GM21515 (cell line): ENCODE measurements around the gene HADH.
"Not testable (repeated sequence)": the region's sequence is repeated elsewhere in the genome, so short reads cannot be mapped to it uniquely, and the experiment has no call there.

ENCODE experiments used
- ATAC-seq: cut with Tn5 transposase; IDR thresholded peaks from one replicate; pipeline ENCODE4 v1.9.1; 2021; ENCODE audit not compliant: unreplicated experiment

Gene HADH

GRCh38 chr4:107989537-107990386, at the start of gene HADH:
Gene HADH, plus strand, starts transcription at chr4:107989889. Its CDS starts 44 bp downstream, at chr4:107989933.
- peak; percentile 95 for ATAC-seq

GRCh38 chr4:107945809-107946208, 43.9 kb upstream of the HADH start:
- ATAC-seq, result no peak

GRCh38 chr4:107950746-107951540, 38.7 kb upstream of the HADH start:
- ATAC-seq, result no peak

- ATAC-seq, result no peak
Observed at GRCh38 chr4:107951551-107951950, 38.1 kb upstream of the HADH start.

GRCh38 chr4:107956011-107956410, 33.7 kb upstream of the HADH start:
- no peak for ATAC-seq

GRCh38 chr4:107966903-107967302, 22.8 kb upstream of the HADH start:
- no peak for ATAC-seq

- not testable (repeated sequence) for ATAC-seq
Observed at GRCh38 chr4:107967519-107967918, 22.2 kb upstream of the HADH start.

GRCh38 chr4:107967921-107968320, 21.8 kb upstream of the HADH start:
- not testable (repeated sequence) for ATAC-seq

GRCh38 chr4:107970063-107970798, 19.5 kb upstream of the HADH start:
- ATAC-seq, result no peak

GRCh38 chr4:107972605-107973004, 17.1 kb upstream of the HADH start:
- no peak for ATAC-seq

GRCh38 chr4:107974523-107974922, 15.2 kb upstream of the HADH start:
- ATAC-seq, result no peak

GRCh38 chr4:107977482-107977881, 12.2 kb upstream of the HADH start:
- no peak for ATAC-seq

- ATAC-seq, result no peak
Observed at GRCh38 chr4:107977966-107978705, 11.6 kb upstream of the HADH start.

GRCh38 chr4:107978716-107979451, 10.8 kb upstream of the HADH start:
- ATAC-seq, result no peak

- no peak for ATAC-seq
Observed at GRCh38 chr4:107987916-107988762, 1.6 kb upstream of the HADH start.

- no peak for ATAC-seq
Observed at GRCh38 chr4:107988763-107989035, 990 bp upstream of the HADH start.

- peak; percentile 17 for ATAC-seq
Observed at GRCh38 chr4:107989162-107989536, 540 bp upstream of the HADH start.

- ATAC-seq, result no peak
Observed at GRCh38 chr4:107991945-107992630, 2.4 kb downstream of the HADH start.

- peak; percentile 46 for ATAC-seq
Observed at GRCh38 chr4:107993969-107994368, 4.3 kb downstream of the HADH start.
